Measurements from ENCODE around the gene GSE1. TPM values are rescaled to one million over a fixed set of nuclear protein-coding genes. Genes with fewer than 3 reads are reported as not detected.

GSE1 gene
- total RNA-seq, 1 donor from 2014 or later: 80.8 TPM

- Histone ChIP-seq H3K4me3 (no peak overlapping the region), H3K27me3 (no peaks in the 10 kb centered on the region), H3K36me3 (no peaks in the 10 kb centered on the region), H3K9me3 (no peaks in the 10 kb centered on the region), H3K27ac (peak overlapping the region; percentile 63), H3K4me1 (peaks cover 74% of the 10 kb centered on the region)
- no peak for TF ChIP-seq CTCF (IDR thresholded peaks at IDR 0.05)
- TF ChIP-seq POLR2AphosphoS5 (IDR thresholded peaks at IDR 0.05; ENCODE audit: insufficient read depth in 1 of 2, low read depth in 1 of 2): no peak
- no peak for TF ChIP-seq POLR2A (IDR thresholded peaks at IDR 0.05)
- DNase-seq (ENCODE audit: extremely low spot score in 2 of 2): no peak
- intact Hi-C loops (cut with DNase I): no loop called here
Measured at GRCh38 chr16:85571563-85571812, 41.6 kb upstream of the GSE1 start.

GRCh38 chr16:85571813-85572619 lies 41.1 kb upstream of the GSE1 start:
- Histone ChIP-seq H3K4me3 (no peak overlapping the region), H3K36me3 (no peaks in the 10 kb centered on the region), H3K4me1 (peaks cover 78% of the 10 kb centered on the region), H3K9me3 (no peaks in the 10 kb centered on the region), H3K27me3 (no peaks in the 10 kb centered on the region), H3K27ac (peak overlapping the region; percentile 63)
- intact Hi-C loops (cut with DNase I): no loop called here
- TF ChIP-seq CTCF (IDR thresholded peaks at IDR 0.05): no peak
- TF ChIP-seq POLR2AphosphoS5 (IDR thresholded peaks at IDR 0.05; ENCODE audit: insufficient read depth in 1 of 2, low read depth in 1 of 2): no peak
- TF ChIP-seq POLR2A (IDR thresholded peaks at IDR 0.05): no peak
- DNase-seq (ENCODE audit: extremely low spot score in 2 of 2): no peak

- TF ChIP-seq POLR2AphosphoS5 (IDR thresholded peaks at IDR 0.05; ENCODE audit: insufficient read depth in 1 of 2, low read depth in 1 of 2) (no peak), CTCF (IDR thresholded peaks at IDR 0.05) (no peak), POLR2A (IDR thresholded peaks at IDR 0.05) (no peak)
- no peaks in the 10 kb centered on the region for H3K9me3 ChIP-seq
Measured at GRCh38 chr16:85573045-85573695, 40.0 kb upstream of the GSE1 start.

GRCh38 chr16:85573696-85574641 lies 39.2 kb upstream of the GSE1 start:
- Histone ChIP-seq H3K4me1 (peaks cover 79% of the 10 kb centered on the region), H3K36me3 (no peaks in the 10 kb centered on the region), H3K27ac (peak overlapping the region; percentile 74), H3K4me3 (peak overlapping the region in 1 of 2 donors; percentile 21), H3K9me3 (no peaks in the 10 kb centered on the region), H3K27me3 (no peaks in the 10 kb centered on the region)
- intact Hi-C loops (cut with DNase I): no loop called here
- DNase-seq (ENCODE audit: extremely low spot score in 2 of 2): no peak
- peak in 1 of 2 donors; percentile 41 for TF ChIP-seq POLR2AphosphoS5 (IDR thresholded peaks at IDR 0.05; ENCODE audit: insufficient read depth in 1 of 2, low read depth in 1 of 2)
- TF ChIP-seq POLR2A (IDR thresholded peaks at IDR 0.05): no peak

More at GRCh38 chr16:85573045-85573695, 40.0 kb upstream of the GSE1 start:
- Histone ChIP-seq H3K27ac (peak overlapping the region; percentile 74), H3K36me3 (no peaks in the 10 kb centered on the region), H3K27me3 (no peaks in the 10 kb centered on the region), H3K4me3 (peak overlapping the region in 1 of 2 donors; percentile 21), H3K4me1 (peaks cover 81% of the 10 kb centered on the region)
- no peak for DNase-seq (ENCODE audit: extremely low spot score in 2 of 2)
- intact Hi-C loops (cut with DNase I): no loop called here
